Left lung (tissue), 10 donors: ENCODE results near the gene FGD3. TPM values are rescaled to one million over a fixed set of nuclear protein-coding genes. Genes with fewer than 3 reads are reported as not detected.

Source experiments
- ATAC-seq: fragments of 200-7000 bp; cut with Tn5 transposase; one replicate; pipeline ENCODE4 v1.9.1; 2020; ENCODE audit warnings: moderate library complexity
- DNase-seq, 4 donors: peaks; one replicate each; pipeline ENCODE4 v3.0.0-alpha.2; 2013 to 2020
- H3K27ac ChIP-seq, 2 donors: fragments of 200-600 bp; sonication (generic) in 1 of 2; one replicate each; pipeline versions ENCODE4 v1.5.0 to v1.8.0; 2020 to 2021
- H3K27me3 ChIP-seq, 2 donors: fragments of 200-600 bp; sonication (generic) in 1 of 2; one replicate each; pipeline versions ENCODE4 v1.5.0 to v1.8.0; 2020 to 2021
- H3K36me3 ChIP-seq, 2 donors: fragments of 200-600 bp; sonication (generic) in 1 of 2; one replicate each; pipeline versions ENCODE4 v1.5.0 to v1.8.0; 2020 to 2021
- H3K4me1 ChIP-seq, 2 donors: fragments of 200-600 bp; one replicate each; pipeline ENCODE4 v1.8.0; 2021
- H3K4me3 ChIP-seq, 2 donors: fragments of 200-600 bp; sonication (generic) in 1 of 2; one replicate each; pipeline versions ENCODE4 v1.5.0 to v1.8.0; 2020 to 2021; ENCODE audit warnings: mild to moderate bottlenecking in 1 of 2
- H3K9me3 ChIP-seq, 2 donors: fragments of 200-600 bp; sonication (generic) in 1 of 2; one replicate each; pipeline versions ENCODE4 v1.5.0 to v1.8.0; 2020 to 2021
- CTCF ChIP-seq, 2 donors: fragments of 200-600 bp; sonication (generic) in 1 of 2; IDR thresholded peaks; one replicate each; pipeline versions ENCODE4 v1.5.0 to v1.8.0; 2021; ENCODE audit warnings: antibody characterized with exemption in 2 of 2
- intact Hi-C, 2 donors: fragments of 100-400 bp; cut with DNase I; formaldehyde crosslinking; loops; one replicate each; pipeline versions ENCODE4 v1.11.2 to v1.14.2; 2022
- polyA plus RNA-seq, 6 donors: library from polyadenylated mRNA; unstranded; fragments of 120-200 nt; gene quantifications; one replicate each; pipeline ENCODE4 v1.2.1, GENCODE V29; 2013; ENCODE audit not compliant: insufficient read length in 6 of 6
- total RNA-seq, 2 donors: library from RNA; stranded (reverse); fragmentation: NEBNext Ultra II Directional; extraction: Animal tissue kit (Norgen Biotek cat#: 25700); gene quantifications; one replicate each; pipeline ENCODE4 v1.2.1, GENCODE V29; 2021
- donor health status: DM: no; HTN: yes; CAD: no.
- donor health status: DM: no; HTN: no; CAD: no.

Gene FGD3
- total and polyA plus RNA-seq, 8 donors, result 4.2 to 29.9 (median 7.8) TPM

GRCh38 chr9:92977279-92977678, 30.0 kb downstream of the FGD3 start:
- peaks cover 0 to 31% of the 10 kb centered on the region in 2 donors for H3K36me3 ChIP-seq
- ATAC-seq, result no peak
- H3K9me3 ChIP-seq, result no peaks in the 10 kb centered on the region
- peaks cover 0 to 69% of the 10 kb centered on the region in 2 donors for H3K4me1 ChIP-seq
- no peak for TF ChIP-seq CTCF (IDR thresholded peaks at IDR 0.05)
- no peak for DNase-seq
- H3K4me3 ChIP-seq, result no peak overlapping the region
- intact Hi-C loops, result no loop called here
- H3K27me3 ChIP-seq, result no peaks in the 10 kb centered on the region
- H3K27ac ChIP-seq, result peak overlapping the region in 1 of 2 donors; percentile 13

- intact Hi-C loops, result no loop called here
- peaks cover 0 to 33% of the 10 kb centered on the region in 2 donors for H3K36me3 ChIP-seq
- no peaks in the 10 kb centered on the region for H3K27me3 ChIP-seq
- no peak overlapping the region for H3K4me3 ChIP-seq
- TF ChIP-seq CTCF (IDR thresholded peaks at IDR 0.05), result no peak
- H3K4me1 ChIP-seq, result peaks cover 0 to 59% of the 10 kb centered on the region in 2 donors
- H3K27ac ChIP-seq, result no peak overlapping the region
- ATAC-seq (no peak), DNase-seq (no peak)
- peaks cover 0 to under 1% of the 10 kb centered on the region in 2 donors for H3K9me3 ChIP-seq
Observed at GRCh38 chr9:92978345-92978875, 31.1 kb downstream of the FGD3 start.

GRCh38 chr9:92979283-92980056, 32.1 kb downstream of the FGD3 start:
- Histone ChIP-seq H3K27ac (peak overlapping the region in 1 of 2 donors; percentile 55), H3K27me3 (no peaks in the 10 kb centered on the region), H3K4me3 (no peak overlapping the region), H3K36me3 (peaks cover 0 to 35% of the 10 kb centered on the region in 2 donors), H3K9me3 (peaks cover 0 to 9% of the 10 kb centered on the region in 2 donors), H3K4me1 (peaks cover 0 to 48% of the 10 kb centered on the region in 2 donors)
- no peak for DNase-seq
- ATAC-seq, result no peak
- intact Hi-C loops, result no loop called here
- TF ChIP-seq CTCF (IDR thresholded peaks at IDR 0.05), result no peak

GRCh38 chr9:92980085-92980745, 32.9 kb downstream of the FGD3 start:
- H3K4me3 ChIP-seq, result no peak overlapping the region
- H3K9me3 ChIP-seq, result peaks cover 0 to 9% of the 10 kb centered on the region in 2 donors
- H3K4me1 ChIP-seq, result peaks cover 0 to 42% of the 10 kb centered on the region in 2 donors
- DNase-seq (no peak), ATAC-seq (no peak)
- TF ChIP-seq CTCF (IDR thresholded peaks at IDR 0.05), result no peak
- H3K27ac ChIP-seq, result no peak overlapping the region
- intact Hi-C loops, result no loop called here
- H3K36me3 ChIP-seq, result peaks cover 0 to 30% of the 10 kb centered on the region in 2 donors
- no peaks in the 10 kb centered on the region for H3K27me3 ChIP-seq

- no peak for DNase-seq
- H3K9me3 ChIP-seq, result peaks cover 0 to 9% of the 10 kb centered on the region in 2 donors
- ATAC-seq, result no peak
- no peak overlapping the region for H3K4me3 ChIP-seq
- no peaks in the 10 kb centered on the region for H3K27me3 ChIP-seq
- TF ChIP-seq CTCF (IDR thresholded peaks at IDR 0.05), result no peak
- H3K27ac ChIP-seq, result no peak overlapping the region
- H3K4me1 ChIP-seq, result peaks cover 0 to 46% of the 10 kb centered on the region in 2 donors
- peaks cover 0 to 11% of the 10 kb centered on the region in 2 donors for H3K36me3 ChIP-seq
- intact Hi-C loops, result no loop called here
Observed at GRCh38 chr9:92982130-92982529, 34.8 kb downstream of the FGD3 start.
